Right lung (tissue), 5 donors: Measurements from ENCODE around the gene TGIF1. TPM values are rescaled to one million over a fixed set of nuclear protein-coding genes. Genes with fewer than 3 reads are reported as not detected.

Source experiments
- polyA plus RNA-seq, 5 donors: library from polyadenylated mRNA; unstranded; fragments of 120-200 nt; gene quantifications; one replicate each; pipeline versions ENCODE4 v1.2.1 to v1.2.3, GENCODE V29; 2013; ENCODE audit warnings: inconsistent platforms in 1 of 5, low replicate concordance in 1 of 5; ENCODE audit not compliant: insufficient read length in 5 of 5, insufficient read depth in 1 of 5

The TGIF1 gene
- polyA plus RNA-seq, 5 donors = 65.0 to 94.8 (median 86.9) TPM

Other genes starting within 250 kb of the TGIF1 start
- 10 to 100 TPM in 1 of 5 donors, 1 to 10 TPM in 4; 2.6 to 29.9 (median 4.0) TPM for gene MYOM1, start 230.2 kb upstream of the TGIF1 start, polyA plus RNA-seq
- 100 to 1,000 TPM; 325 to 409 (median 356) TPM for gene MYL12A, start 202.4 kb upstream of the TGIF1 start, polyA plus RNA-seq
- 100 to 1,000 TPM; 406 to 530 (median 439) TPM for gene MYL12B, start 188.0 kb upstream of the TGIF1 start, polyA plus RNA-seq